Mononuclear cell (primary cell): ENCODE data around the gene MTRF1. TPM values are rescaled to one million over a fixed set of nuclear protein-coding genes. Genes with fewer than 3 reads are reported as not detected.
"Not testable (repeated sequence)": the region's sequence is repeated elsewhere in the genome, so short reads cannot be mapped to it uniquely, and the experiment has no call there.

Experiments used
- H3K27me3 ChIP-seq: 2 replicates; pipeline ENCODE4 v1.6.0; 2011; ENCODE audit warnings: low read length, control low read depth; ENCODE audit not compliant: insufficient read depth
- H3K4me1 ChIP-seq: 2 replicates; pipeline ENCODE4 v1.5.1; 2011; ENCODE audit warnings: mild to moderate bottlenecking, low read length, control low read depth; ENCODE audit not compliant: insufficient read depth
- H3K4me3 ChIP-seq: 2 replicates; pipeline ENCODE4 v1.5.1; 2011; ENCODE audit warnings: mild to moderate bottlenecking, low read length, moderate library complexity
- H3K9me3 ChIP-seq: 2 replicates; pipeline ENCODE4 v1.5.1; 2011; ENCODE audit warnings: low read depth, mild to moderate bottlenecking, control low read depth, low read length
- total RNA-seq: library from RNA; depleted of rRNA; stranded (reverse); fragments of >200 nt; gene quantifications from one replicate; pipeline ENCODE4 v1.2.3, GENCODE V29; 2012

MTRF1 gene
- total RNA-seq, 1 donor: 33.4 TPM

DNA sequence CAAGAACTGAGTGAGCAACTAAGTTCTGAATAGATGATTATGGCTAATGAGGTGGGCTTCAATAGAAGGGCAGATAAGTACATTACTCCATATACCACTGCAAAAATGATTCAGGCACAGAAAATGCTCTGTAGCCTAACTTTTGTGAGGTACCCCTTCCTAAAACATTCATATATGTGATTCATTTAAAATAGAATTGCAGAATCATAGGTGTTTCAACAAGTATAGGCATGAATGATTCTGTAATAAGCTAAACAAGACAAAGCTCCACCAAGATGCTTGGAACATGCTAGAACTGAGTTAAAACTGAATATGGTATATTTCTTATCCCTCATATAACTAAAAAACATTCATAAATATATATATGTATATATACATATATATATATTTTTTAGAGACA is 81.1 kb downstream of the MTRF1 start:
- Histone ChIP-seq H3K4me1 (peaks cover 4% of the 10 kb centered on the region), H3K27me3 (no peaks in the 10 kb centered on the region), H3K9me3 (no peaks in the 10 kb centered on the region), H3K4me3 (no peak overlapping the region)

DNA sequence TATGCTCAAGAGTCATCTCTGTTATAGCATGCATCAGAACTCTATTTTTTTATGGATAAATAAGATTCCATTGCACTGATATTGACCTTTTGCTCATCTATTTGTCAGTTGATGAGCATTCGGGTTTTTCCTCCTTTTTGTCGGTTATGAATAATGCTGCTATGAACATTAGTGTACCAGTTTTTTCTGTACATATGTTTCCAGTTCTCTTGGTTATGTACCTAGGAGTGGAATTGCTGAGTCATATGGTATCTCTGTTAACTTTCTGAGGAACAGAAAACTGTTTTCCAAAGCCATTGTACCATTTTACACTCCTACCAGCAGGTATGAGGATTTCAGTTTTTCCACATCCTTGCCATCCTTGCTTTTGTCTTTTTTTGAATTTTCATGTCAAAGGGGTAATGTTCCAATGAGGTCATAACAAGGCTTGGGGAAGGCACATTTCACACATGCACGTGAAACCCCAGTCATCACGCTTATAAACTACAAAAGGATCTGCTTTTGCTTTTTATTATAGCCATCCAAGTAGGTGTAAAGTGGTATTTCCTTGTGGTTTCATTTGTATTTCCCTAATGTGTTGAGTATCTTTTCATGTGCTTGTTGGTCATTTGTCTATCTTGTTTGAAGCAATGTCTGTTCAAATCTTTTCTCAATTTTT is 83.7 kb downstream of the MTRF1 start:
- peaks cover 2% of the 10 kb centered on the region for H3K9me3 ChIP-seq
- H3K4me3 ChIP-seq: no peak overlapping the region
- no peaks in the 10 kb centered on the region for H3K27me3 ChIP-seq
- peaks cover 7% of the 10 kb centered on the region for H3K4me1 ChIP-seq

DNA sequence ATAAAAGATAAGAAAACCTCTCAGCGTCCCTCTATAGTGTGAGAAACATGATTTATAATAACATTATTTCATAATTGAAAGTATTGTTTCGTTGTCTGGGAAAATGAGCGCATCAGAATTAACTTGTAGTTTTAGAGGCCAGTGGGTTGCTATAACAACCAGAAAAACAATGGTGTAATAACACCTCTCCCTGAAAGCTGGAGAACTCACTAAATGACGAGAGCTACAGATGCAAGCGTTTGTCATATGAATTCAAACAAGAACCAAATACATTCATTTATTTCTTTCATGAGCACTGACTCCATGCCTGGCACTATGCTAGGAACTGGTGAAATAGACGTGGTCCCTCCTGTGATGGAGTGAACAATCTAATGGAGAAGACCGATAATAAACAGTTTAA is 85.3 kb downstream of the MTRF1 start:
- H3K27me3 ChIP-seq: no peaks in the 10 kb centered on the region
- H3K9me3 ChIP-seq: peaks cover 6% of the 10 kb centered on the region
- peaks cover 7% of the 10 kb centered on the region for H3K4me1 ChIP-seq
- H3K4me3 ChIP-seq: no peak overlapping the region

DNA sequence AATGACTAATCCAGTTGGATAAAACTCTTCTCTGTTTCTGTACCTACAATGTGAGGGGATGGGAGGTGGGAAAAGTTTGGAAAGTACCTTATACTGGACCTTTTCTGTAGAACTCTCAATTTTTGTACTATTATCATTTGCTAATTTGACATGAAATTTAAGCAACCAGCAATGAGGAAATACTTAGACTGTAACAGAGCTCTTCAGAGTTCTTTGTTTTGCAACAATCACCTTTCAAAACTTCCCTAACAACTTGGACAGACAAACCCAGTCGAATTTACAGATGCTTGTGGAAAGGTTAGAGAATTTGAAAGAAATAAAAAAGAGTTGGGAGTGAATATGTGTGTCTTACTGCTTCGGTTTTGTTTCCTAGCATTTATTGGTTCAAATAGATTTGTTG is 85.8 kb downstream of the MTRF1 start:
- H3K4me1 ChIP-seq: peaks cover 7% of the 10 kb centered on the region
- no peak overlapping the region for H3K4me3 ChIP-seq
- H3K9me3 ChIP-seq: peaks cover 6% of the 10 kb centered on the region

DNA sequence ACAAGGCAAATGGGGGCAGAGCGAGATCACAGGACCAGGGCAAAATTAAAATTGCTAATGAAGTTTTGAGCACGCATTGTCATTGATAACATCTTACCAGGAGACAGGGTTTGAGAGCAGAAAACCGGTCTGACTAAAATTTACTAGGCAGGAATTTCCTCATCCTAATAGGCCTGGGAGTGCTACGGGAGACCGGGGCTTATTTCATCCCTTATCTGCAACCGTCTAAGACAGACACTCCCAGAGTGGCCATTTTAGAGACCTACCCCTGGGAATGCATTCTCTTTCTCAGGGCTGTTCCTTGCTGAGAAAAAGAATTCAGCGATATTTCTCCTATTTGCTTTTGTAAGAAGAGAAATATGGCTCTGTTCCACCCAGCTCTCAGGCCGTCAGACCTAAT is 87.8 kb downstream of the MTRF1 start:
- H3K27me3 ChIP-seq, H3K9me3 ChIP-seq, H3K4me1 ChIP-seq, H3K4me3 ChIP-seq: not testable (repeated sequence)

More for the DNA sequence above, 85.8 kb downstream of the MTRF1 start:
- no peaks in the 10 kb centered on the region for H3K27me3 ChIP-seq

Other genes starting within 250 kb of the MTRF1 start
- 410 TPM for gene ELF1, start 244.3 kb downstream of the MTRF1 start, total RNA-seq
- 5.8 TPM for gene WBP4, start 202.1 kb downstream of the MTRF1 start, total RNA-seq
- gene KBTBD6, start 130.8 kb downstream of the MTRF1 start, total RNA-seq: 4.2 TPM
- 3.9 TPM for gene KBTBD7, start 69.0 kb downstream of the MTRF1 start, total RNA-seq
- 56.4 TPM for gene NAA16, start 47.7 kb upstream of the MTRF1 start, total RNA-seq
- gene RGCC, start 194.0 kb upstream of the MTRF1 start, total RNA-seq: 68.3 TPM